ENCODE results near the gene PLXNB2.
"Not testable (repeated sequence)": the region's sequence is repeated elsewhere in the genome, so short reads cannot be mapped to it uniquely, and the experiment has no call there.

The PLXNB2 gene

GRCh38 chr22:50277761-50278160 lies 29.7 kb downstream of the PLXNB2 start:
- H3K27ac ChIP-seq, result no peak overlapping the region
- no peak overlapping the region for H3K4me3 ChIP-seq
- DNase-seq, result no peak
- H3K4me1 ChIP-seq, result peaks cover 0 to 15% (median 0%) of the 10 kb centered on the region in 4 donors
- peaks cover 0 to 2% of the 10 kb centered on the region in 2 donors for H3K27me3 ChIP-seq
- intact Hi-C loops (cut with DNase I; ENCODE audit: low total_unique reads), result loop anchor here (2.0 kb wide), 1 partner anchor 49 kb away; the partner anchor contains the start of gene DENND6B
- no peaks in the 10 kb centered on the region for H3K9me3 ChIP-seq
- TF ChIP-seq, protein P1, sequence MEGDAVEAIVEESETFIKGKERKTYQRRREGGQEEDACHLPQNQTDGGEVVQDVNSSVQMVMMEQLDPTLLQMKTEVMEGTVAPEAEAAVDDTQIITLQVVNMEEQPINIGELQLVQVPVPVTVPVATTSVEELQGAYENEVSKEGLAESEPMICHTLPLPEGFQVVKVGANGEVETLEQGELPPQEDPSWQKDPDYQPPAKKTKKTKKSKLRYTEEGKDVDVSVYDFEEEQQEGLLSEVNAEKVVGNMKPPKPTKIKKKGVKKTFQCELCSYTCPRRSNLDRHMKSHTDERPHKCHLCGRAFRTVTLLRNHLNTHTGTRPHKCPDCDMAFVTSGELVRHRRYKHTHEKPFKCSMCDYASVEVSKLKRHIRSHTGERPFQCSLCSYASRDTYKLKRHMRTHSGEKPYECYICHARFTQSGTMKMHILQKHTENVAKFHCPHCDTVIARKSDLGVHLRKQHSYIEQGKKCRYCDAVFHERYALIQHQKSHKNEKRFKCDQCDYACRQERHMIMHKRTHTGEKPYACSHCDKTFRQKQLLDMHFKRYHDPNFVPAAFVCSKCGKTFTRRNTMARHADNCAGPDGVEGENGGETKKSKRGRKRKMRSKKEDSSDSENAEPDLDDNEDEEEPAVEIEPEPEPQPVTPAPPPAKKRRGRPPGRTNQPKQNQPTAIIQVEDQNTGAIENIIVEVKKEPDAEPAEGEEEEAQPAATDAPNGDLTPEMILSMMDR (IDR thresholded peaks at IDR 0.05), result no peak
- H3K36me3 ChIP-seq, result peaks cover 74 to 85% (median 80%) of the 10 kb centered on the region in 3 donors

DNA sequence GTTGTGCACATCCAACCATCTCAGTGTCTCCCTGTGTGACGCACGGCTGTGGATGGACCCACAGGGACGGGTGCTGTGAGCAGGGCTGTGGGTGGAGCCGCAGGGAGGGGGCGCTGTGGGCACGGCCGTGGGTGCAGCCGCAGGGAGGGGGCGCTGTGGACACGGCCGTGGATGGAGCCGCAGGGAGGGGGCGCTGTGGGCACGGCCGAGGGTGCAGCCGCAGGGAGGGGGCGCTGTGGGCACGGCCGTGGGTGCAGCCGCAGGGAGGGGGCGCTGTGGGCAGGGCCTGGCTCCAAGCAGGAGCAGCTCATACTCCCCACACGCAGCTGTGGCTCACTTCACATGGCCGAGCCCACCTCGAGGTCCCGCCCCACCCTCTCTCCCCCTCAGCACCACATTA lies 31.3 kb downstream of the PLXNB2 start:
- TF ChIP-seq, protein P1 (IDR thresholded peaks at IDR 0.05), result peak; percentile 14 to 59
- Histone ChIP-seq H3K36me3 (peaks cover 57 to 69% (median 64%) of the 10 kb centered on the region in 3 donors), H3K4me1 (peaks cover 0 to 12% (median 11%) of the 10 kb centered on the region in 4 donors), H3K9me3 (no peaks in the 10 kb centered on the region), H3K27me3 (peaks cover 4 to 16% of the 10 kb centered on the region in 2 donors), H3K27ac (peak overlapping the region in 1 of 2 donors; percentile 45), H3K4me3 (no peak overlapping the region)
- intact Hi-C loops (cut with DNase I; ENCODE audit: low total_unique reads), result loop anchor here (2.0 kb wide), 1 partner anchor 51 kb away; the partner anchor contains the start of gene DENND6B
- DNase-seq, result peak in 1 of 2 donors; percentile 84

GRCh38 chr22:50275181-50276055 lies 32.0 kb downstream of the PLXNB2 start:
- TF ChIP-seq, protein P1 (IDR thresholded peaks at IDR 0.05), result no peak
- Histone ChIP-seq H3K4me3 (no peak overlapping the region), H3K9me3 (no peaks in the 10 kb centered on the region), H3K27ac (peak overlapping the region in 1 of 2 donors; percentile 20), H3K4me1 (peaks cover 0 to 19% (median 18%) of the 10 kb centered on the region in 4 donors), H3K27me3 (peaks cover 4 to 17% of the 10 kb centered on the region in 2 donors), H3K36me3 (peaks cover 50 to 62% (median 57%) of the 10 kb centered on the region in 3 donors)
- no peak for DNase-seq
- intact Hi-C loops (cut with DNase I; ENCODE audit: low total_unique reads), result loop anchor here (2.0 kb wide), 1 partner anchor 51 kb away; the partner anchor contains the start of gene DENND6B

DNA sequence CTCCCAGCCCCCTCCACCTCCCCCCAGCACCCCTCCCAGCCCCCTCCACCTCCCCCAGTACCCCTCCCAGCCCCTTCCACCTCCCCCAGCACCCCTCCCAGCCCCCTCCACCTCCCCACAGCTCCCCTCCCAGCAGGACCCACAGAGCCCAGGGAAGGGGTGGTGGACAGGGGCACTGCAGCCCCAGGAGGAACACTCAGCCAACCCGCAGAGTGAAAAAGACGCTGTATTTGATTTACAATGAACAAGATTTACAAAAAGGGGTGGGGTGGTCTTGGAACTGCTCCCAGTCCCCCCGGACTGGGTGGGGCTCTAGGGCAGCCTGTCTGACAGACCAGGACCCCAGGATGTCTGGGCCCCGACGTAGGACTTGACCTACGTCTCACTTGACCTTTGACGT lies 32.7 kb downstream of the PLXNB2 start:
- intact Hi-C loops (cut with DNase I; ENCODE audit: low total_unique reads), result no loop called here
- Histone ChIP-seq H3K27ac (no peak overlapping the region), H3K4me1 (peaks cover 0 to 24% (median 22%) of the 10 kb centered on the region in 4 donors), H3K9me3 (no peaks in the 10 kb centered on the region), H3K36me3 (peaks cover 44 to 55% (median 50%) of the 10 kb centered on the region in 3 donors), H3K4me3 (no peak overlapping the region), H3K27me3 (peaks cover 4 to 17% of the 10 kb centered on the region in 2 donors)
- no peak for DNase-seq
- TF ChIP-seq, protein P1 (IDR thresholded peaks at IDR 0.05), result no peak

DNA sequence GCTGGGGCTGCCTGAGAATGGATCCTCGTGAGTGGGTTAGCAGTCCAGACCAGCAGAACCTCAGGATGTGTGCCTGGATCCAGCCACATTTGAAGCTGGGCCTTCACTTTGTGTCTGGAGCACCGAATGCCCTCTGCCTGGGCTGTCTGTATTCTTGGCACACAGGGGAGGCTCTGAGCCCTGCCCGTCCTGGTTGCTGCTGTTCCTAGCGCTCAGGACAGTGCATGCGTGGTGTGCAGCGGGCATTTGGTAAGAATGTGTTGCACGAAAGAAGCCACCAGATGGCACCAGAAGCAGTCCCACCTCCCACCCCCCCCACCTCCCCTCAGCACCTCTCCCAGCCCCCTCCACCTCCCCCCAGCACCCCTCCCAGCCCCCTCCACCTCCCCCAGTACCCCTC lies 33.1 kb downstream of the PLXNB2 start:
- no peak for DNase-seq
- intact Hi-C loops (cut with DNase I; ENCODE audit: low total_unique reads), result no loop called here
- H3K36me3 ChIP-seq, result peaks cover 39 to 51% (median 46%) of the 10 kb centered on the region in 3 donors

DNA sequence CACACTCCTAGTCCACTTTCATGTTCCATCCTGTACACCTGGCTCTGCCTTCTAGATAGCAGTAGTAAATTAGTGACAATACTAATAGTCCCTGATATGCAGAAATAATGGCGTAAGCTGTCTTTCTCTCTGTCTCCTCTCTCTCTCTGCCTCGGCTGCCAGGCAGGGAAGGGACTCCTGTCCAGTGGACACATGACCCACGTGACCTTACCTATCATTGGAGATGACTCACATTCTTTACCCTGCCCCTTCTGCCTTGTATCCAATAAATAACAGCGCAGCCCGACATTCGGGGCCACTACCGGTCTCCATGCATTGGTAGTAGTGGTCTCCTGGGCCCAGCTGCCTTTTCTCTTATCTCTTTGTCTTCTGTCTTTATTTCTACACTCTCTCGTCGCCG lies 33.7 kb downstream of the PLXNB2 start:
- Histone ChIP-seq H3K36me3 (peaks cover 34 to 45% (median 41%) of the 10 kb centered on the region in 3 donors), H3K4me1 (peaks cover 0 to 34% (median 29%) of the 10 kb centered on the region in 4 donors), H3K27me3 (peaks cover 4 to 17% of the 10 kb centered on the region in 2 donors)
- DNase-seq; H3K9me3 ChIP-seq; H3K27ac ChIP-seq; intact Hi-C loops (cut with DNase I; ENCODE audit: low total_unique reads); H3K4me3 ChIP-seq: not testable (repeated sequence)

More for the DNA sequence above, 33.1 kb downstream of the PLXNB2 start:
- Histone ChIP-seq H3K9me3 (no peaks in the 10 kb centered on the region), H3K4me3 (no peak overlapping the region), H3K27me3 (peaks cover 4 to 17% of the 10 kb centered on the region in 2 donors), H3K4me1 (peaks cover 0 to 28% (median 26%) of the 10 kb centered on the region in 4 donors), H3K27ac (no peak overlapping the region)
- TF ChIP-seq, protein P1 (IDR thresholded peaks at IDR 0.05), result peak in 1 of 2 experiments; percentile 27

- Histone ChIP-seq H3K4me1 (peaks cover 0 to 38% (median 31%) of the 10 kb centered on the region in 4 donors), H3K36me3 (peaks cover 30 to 41% (median 36%) of the 10 kb centered on the region in 3 donors), H3K27me3 (peaks cover 4 to 17% of the 10 kb centered on the region in 2 donors)
- DNase-seq; H3K4me3 ChIP-seq; intact Hi-C loops (cut with DNase I; ENCODE audit: low total_unique reads); H3K9me3 ChIP-seq; H3K27ac ChIP-seq: not testable (repeated sequence)
Measured at GRCh38 chr22:50273352-50273751, 34.1 kb downstream of the PLXNB2 start.

All from tibial artery (tissue), 4 donors.